Spinal cord (tissue), 10 donors: Measurements from ENCODE around the gene ZFTA. TPM values are rescaled to one million over a fixed set of nuclear protein-coding genes. Genes with fewer than 3 reads are reported as not detected.

Experiments used
- DNase-seq, 6 donors: peaks; one replicate each; pipeline versions ENCODE4 v3.0.0 to v3.0.0-alpha.2; 2013 to 2015; ENCODE audit warnings: low spot score in 6 of 6, low read depth in 4 of 6
- H3K27ac ChIP-seq: one replicate; pipeline ENCODE4 v1.5.1; 2013; ENCODE audit warnings: low read depth, low read length, control low read depth
- H3K27me3 ChIP-seq: one replicate; pipeline ENCODE4 v1.6.1; 2013; ENCODE audit warnings: low read length; ENCODE audit not compliant: control insufficient read depth, insufficient read depth
- H3K36me3 ChIP-seq: one replicate; pipeline ENCODE4 v1.6.1; 2013; ENCODE audit warnings: low read length; ENCODE audit not compliant: control insufficient read depth, insufficient read depth
- H3K4me1 ChIP-seq: one replicate; pipeline ENCODE4 v1.6.1; 2013; ENCODE audit warnings: low read length; ENCODE audit not compliant: control insufficient read depth, insufficient read depth
- H3K4me3 ChIP-seq: one replicate; pipeline ENCODE4 v1.5.1; 2013; ENCODE audit warnings: low read depth, low read length, control low read depth
- H3K9me3 ChIP-seq: one replicate; pipeline ENCODE4 v1.6.1; 2013; ENCODE audit warnings: low read length; ENCODE audit not compliant: control insufficient read depth, insufficient read depth
- WGBS: methylation state at CpG from one replicate; pipeline ENCODE4 v1.1.5; 2013; ENCODE audit warnings: missing lambda C conversion rate; ENCODE audit not compliant: insufficient coverage; 5-methylcytosine and 5-hydroxymethylcytosine counted together
- polyA plus RNA-seq, 2 donors: library from polyadenylated mRNA; unstranded; fragments of 120-200 nt; gene quantifications; one replicate each; pipeline ENCODE4 v1.2.1, GENCODE V29; 2013; ENCODE audit not compliant: insufficient read length in 2 of 2
- small RNA-seq: library from RNA; depleted of rRNA; stranded (forward); fragments of <200 nt; gene quantifications from one replicate; pipeline ENCODE3, GENCODE V24; 2014; ENCODE audit warnings: low replicate concordance
- total RNA-seq, 2 donors: library from RNA; depleted of rRNA in 1 of 2; stranded (reverse); fragments of 120-200 nt in 1 of 2; fragments of >200 nt in 1 of 2; gene quantifications; one replicate each; pipeline versions ENCODE4 v1.2.3 to v1.2.4, GENCODE V29; 2013 to 2014
- donor health status: healthy.

Gene ZFTA
- total and polyA plus RNA-seq, 4 donors: 10.7 to 35.2 (median 33.2) TPM

DNA sequence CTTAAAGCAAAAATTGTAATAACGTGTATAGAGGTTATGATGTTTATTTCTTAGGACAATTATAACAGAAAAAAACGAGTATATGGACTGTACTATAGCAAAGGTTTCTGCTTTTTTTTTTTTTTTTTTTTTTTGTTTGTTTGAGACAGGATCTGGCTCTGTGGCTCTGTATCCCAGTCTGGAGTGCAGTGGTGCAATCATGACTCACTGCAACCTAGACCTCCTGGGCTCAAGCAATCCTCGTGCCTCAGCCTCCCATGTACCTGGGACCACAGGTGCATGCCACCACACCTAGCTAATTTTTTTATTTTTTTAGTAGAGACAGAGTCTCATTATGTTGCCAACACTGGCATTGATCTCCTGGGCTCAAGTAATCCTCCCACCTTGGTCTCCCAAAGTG lies 39.2 kb downstream of the ZFTA start:
- H3K4me1 ChIP-seq: no peaks in the 10 kb centered on the region
- DNase-seq: no peak
- whole genome bisulfite sequencing: no CpG with 5 or more reads among the region's 3 CpGs
- H3K4me3 ChIP-seq: no peak overlapping the region
- H3K36me3 ChIP-seq: peaks cover 3% of the 10 kb centered on the region
- no peak overlapping the region for H3K27ac ChIP-seq
- H3K27me3 ChIP-seq: no peaks in the 10 kb centered on the region
- H3K9me3 ChIP-seq: no peaks in the 10 kb centered on the region

DNA sequence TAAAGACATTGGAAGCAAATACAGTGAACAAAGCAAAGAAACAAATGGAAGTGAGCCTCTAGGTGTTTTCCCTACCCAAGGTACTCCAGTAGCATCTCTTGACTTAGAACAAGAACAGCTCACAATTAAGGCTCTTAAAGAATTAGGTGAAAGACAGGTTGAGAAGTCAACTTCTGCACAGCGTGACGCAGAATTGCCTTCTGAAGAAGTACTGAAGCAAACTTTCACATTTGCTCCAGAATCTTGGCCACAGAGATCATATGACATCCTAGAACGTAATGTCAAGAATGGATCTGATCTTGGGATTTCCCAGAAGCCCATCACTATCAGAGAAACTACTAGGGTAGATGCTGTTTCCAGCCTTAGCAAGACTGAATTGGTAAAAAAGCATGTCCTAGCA lies 48.0 kb downstream of the ZFTA start:
- Histone ChIP-seq H3K4me1 (no peaks in the 10 kb centered on the region), H3K27ac (no peak overlapping the region), H3K36me3 (no peaks in the 10 kb centered on the region), H3K27me3 (no peaks in the 10 kb centered on the region), H3K9me3 (no peaks in the 10 kb centered on the region), H3K4me3 (no peak overlapping the region)
- 86% methylated on average over 1 of the region's 3 CpGs for WGBS
- no peak for DNase-seq

DNA sequence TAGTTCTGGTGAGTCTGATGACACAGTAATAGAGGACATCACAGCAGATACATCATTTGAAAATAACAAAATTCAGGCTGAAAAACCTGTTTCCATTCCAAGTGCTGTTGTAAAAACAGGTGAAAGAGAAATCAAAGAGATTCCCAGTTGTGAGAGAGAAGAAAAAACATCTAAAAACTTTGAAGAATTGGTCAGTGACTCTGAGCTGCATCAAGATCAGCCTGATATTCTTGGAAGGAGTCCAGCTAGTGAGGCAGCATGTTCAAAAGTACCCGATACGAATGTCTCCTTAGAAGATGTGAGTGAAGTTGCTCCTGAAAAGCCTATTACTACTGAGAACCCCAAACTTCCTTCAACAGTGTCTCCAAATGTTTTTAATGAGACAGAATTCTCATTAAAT lies 48.6 kb downstream of the ZFTA start:
- Histone ChIP-seq H3K36me3 (peaks cover 4% of the 10 kb centered on the region), H3K9me3 (no peaks in the 10 kb centered on the region), H3K4me3 (no peak overlapping the region), H3K27me3 (no peaks in the 10 kb centered on the region), H3K4me1 (no peaks in the 10 kb centered on the region), H3K27ac (no peak overlapping the region)
- DNase-seq: peak in 2 of 6 donors; percentile 32 to 36
- WGBS: no CpG with 5 or more reads among the region's 2 CpGs

DNA sequence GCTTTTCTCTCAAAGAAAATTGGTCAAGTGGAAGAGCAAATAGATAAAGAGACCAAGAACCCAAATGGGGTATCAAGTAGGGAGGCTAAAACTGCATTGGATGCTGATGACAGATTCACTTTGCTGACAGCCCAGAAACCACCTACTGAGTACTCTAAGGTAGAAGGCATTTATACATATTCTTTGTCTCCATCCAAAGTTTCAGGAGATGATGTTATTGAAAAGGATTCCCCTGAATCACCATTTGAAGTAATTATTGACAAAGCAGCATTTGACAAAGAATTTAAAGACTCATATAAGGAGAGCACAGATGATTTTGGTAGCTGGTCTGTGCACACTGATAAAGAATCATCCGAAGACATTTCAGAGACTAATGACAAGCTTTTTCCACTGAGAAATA lies 49.6 kb downstream of the ZFTA start:
- Histone ChIP-seq H3K27ac (no peak overlapping the region), H3K4me3 (no peak overlapping the region), H3K36me3 (peaks cover 7% of the 10 kb centered on the region), H3K4me1 (no peaks in the 10 kb centered on the region), H3K9me3 (no peaks in the 10 kb centered on the region), H3K27me3 (no peaks in the 10 kb centered on the region)
- 90% methylated on average over 1 of the region's 1 CpG for WGBS
- DNase-seq: no peak

Small RNAs within 50 kb of the gene (small RNA-seq; reads per million reads assigned to genes)
- gene RN7SL596P: not detected

Other genes starting within 250 kb of the ZFTA start
- gene PLAAT4, start 232.0 kb downstream of the ZFTA start, total RNA-seq: 10 to 100 TPM; 12.2 to 45.3 TPM
- 10 to 100 TPM; 11.6 to 15.1 TPM for gene PLAAT4, start 232.0 kb downstream of the ZFTA start, polyA plus RNA-seq
- under 1 TPM in 1 of 2 donors, not detected in 1; 0.28 TPM for gene PLAAT2, start 205.4 kb downstream of the ZFTA start, total RNA-seq
- under 1 TPM; 0.35 to 0.72 TPM for gene PLAAT2, start 205.4 kb downstream of the ZFTA start, polyA plus RNA-seq
- gene PLAAT3, start 154.3 kb downstream of the ZFTA start, total RNA-seq: 10 to 100 TPM; 40.0 to 43.5 TPM
- gene PLAAT3, start 154.3 kb downstream of the ZFTA start, polyA plus RNA-seq: 10 to 100 TPM; 46.7 to 50.0 TPM
- 10 to 100 TPM; 56.1 to 74.7 TPM for gene ATL3, start 97.4 kb downstream of the ZFTA start, total RNA-seq
- gene ATL3, start 97.4 kb downstream of the ZFTA start, polyA plus RNA-seq: 10 to 100 TPM; 14.0 to 14.5 TPM
- gene RTN3, start 87.3 kb downstream of the ZFTA start, total RNA-seq: 100 to 1,000 TPM; 147 to 398 TPM
- 100 to 1,000 TPM; 696 to 805 TPM for gene RTN3, start 87.3 kb downstream of the ZFTA start, polyA plus RNA-seq
- gene SPINDOC, start 44.7 kb upstream of the ZFTA start, total RNA-seq: 10 to 100 TPM in 1 of 2 donors, 1 to 10 TPM in 1; 9.1 to 21.9 TPM
- gene SPINDOC, start 44.7 kb upstream of the ZFTA start, polyA plus RNA-seq: 10 to 100 TPM; 29.6 to 39.4 TPM
- gene MARK2, start 70.3 kb upstream of the ZFTA start, total RNA-seq: 10 to 100 TPM; 12.2 to 15.5 TPM
- gene MARK2, start 70.3 kb upstream of the ZFTA start, polyA plus RNA-seq: 10 to 100 TPM; 32.4 to 32.5 TPM
- 1 to 10 TPM; 3.0 to 8.9 TPM for gene RCOR2, start 148.4 kb upstream of the ZFTA start, total RNA-seq
- 10 to 100 TPM; 23.7 to 23.9 TPM for gene RCOR2, start 148.4 kb upstream of the ZFTA start, polyA plus RNA-seq
- 10 to 100 TPM; 11.6 to 19.3 TPM for gene NAA40, start 170.2 kb upstream of the ZFTA start, total RNA-seq
- 10 to 100 TPM; 39.5 to 51.3 TPM for gene NAA40, start 170.2 kb upstream of the ZFTA start, polyA plus RNA-seq
- 100 to 1,000 TPM; 303 to 558 TPM for gene COX8A, start 205.8 kb upstream of the ZFTA start, total RNA-seq
- 100 to 1,000 TPM; 391 TPM for gene COX8A, start 205.8 kb upstream of the ZFTA start, polyA plus RNA-seq
- 10 to 100 TPM; 34.7 to 39.1 TPM for gene OTUB1, start 217.7 kb upstream of the ZFTA start, total RNA-seq
- gene OTUB1, start 217.7 kb upstream of the ZFTA start, polyA plus RNA-seq: 100 to 1,000 TPM; 114 to 134 TPM